RPMI7951 (cell line): ENCODE measurements around the gene ZNF683. TPM values are rescaled to one million over a fixed set of nuclear protein-coding genes. Genes with fewer than 3 reads are reported as not detected.

Source experiments
- DNase-seq: peaks from one replicate; pipeline ENCODE4 v3.0.0-alpha.2; 2012; ENCODE audit warnings: low read depth
- total RNA-seq: library from RNA; depleted of rRNA; stranded (reverse); fragments of >200 nt; shearing (Covaris generic); gene quantifications from 2 replicates; pipeline ENCODE4 v1.2.3, GENCODE V29; 2014

Gene ZNF683
- total RNA-seq, 1 experiment from 2014 or later, result not detected

- DNase-seq, result no peak
Measured at GRCh38 chr1:26358411-26359384, 13.9 kb downstream of the ZNF683 start.

GRCh38 chr1:26357121-26357602 is 15.4 kb downstream of the ZNF683 start:
- DNase-seq, result no peak

DNA sequence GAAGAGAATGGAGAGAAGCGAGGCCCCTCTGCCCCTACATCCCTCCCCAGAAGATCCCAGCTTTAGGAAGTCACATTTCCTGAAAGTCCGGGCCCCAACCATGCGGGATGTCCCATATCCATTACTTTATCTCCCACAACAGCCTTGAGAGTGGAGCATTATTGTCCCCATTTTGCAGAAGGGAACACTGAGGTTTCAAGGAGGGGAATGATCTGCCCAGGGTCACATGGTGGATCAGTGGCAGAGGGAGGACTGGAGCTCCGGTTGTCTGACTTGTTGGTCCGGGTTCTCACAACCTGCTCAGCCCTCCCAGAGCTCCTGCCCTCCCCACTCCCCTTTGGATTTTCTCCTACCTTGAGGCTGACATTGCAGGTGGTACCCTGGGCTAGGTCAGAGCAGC is 16.4 kb downstream of the ZNF683 start:
- no peak for DNase-seq

DNA sequence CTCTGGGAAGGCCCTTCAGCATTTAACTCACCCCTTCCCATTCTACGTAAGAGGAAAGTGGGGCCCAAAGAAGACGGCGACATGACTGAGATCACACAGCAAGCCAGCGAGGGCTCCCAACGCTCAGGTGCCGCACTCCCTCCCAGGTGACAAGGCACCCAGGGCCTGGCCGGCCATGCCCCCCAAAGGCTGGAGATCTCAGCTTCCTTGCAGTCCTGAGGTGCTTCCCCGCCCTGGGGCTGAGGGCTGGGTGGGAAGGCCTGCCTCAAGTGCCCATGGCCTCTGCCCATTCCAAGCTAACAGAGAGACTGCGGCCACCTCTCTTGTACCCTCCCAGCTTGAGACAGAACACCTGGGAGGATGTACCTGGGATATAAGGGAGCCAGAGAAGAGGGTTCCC is 17.6 kb downstream of the ZNF683 start:
- DNase-seq, result no peak

GRCh38 chr1:26353976-26354820 is 18.4 kb downstream of the ZNF683 start, which contains the start of gene CRYBG2:
Gene CRYBG2, minus strand, starts transcription at chr1:26354130. Its CDS starts 7,473 bp downstream, at chr1:26346657.
- DNase-seq, result no peak

DNA sequence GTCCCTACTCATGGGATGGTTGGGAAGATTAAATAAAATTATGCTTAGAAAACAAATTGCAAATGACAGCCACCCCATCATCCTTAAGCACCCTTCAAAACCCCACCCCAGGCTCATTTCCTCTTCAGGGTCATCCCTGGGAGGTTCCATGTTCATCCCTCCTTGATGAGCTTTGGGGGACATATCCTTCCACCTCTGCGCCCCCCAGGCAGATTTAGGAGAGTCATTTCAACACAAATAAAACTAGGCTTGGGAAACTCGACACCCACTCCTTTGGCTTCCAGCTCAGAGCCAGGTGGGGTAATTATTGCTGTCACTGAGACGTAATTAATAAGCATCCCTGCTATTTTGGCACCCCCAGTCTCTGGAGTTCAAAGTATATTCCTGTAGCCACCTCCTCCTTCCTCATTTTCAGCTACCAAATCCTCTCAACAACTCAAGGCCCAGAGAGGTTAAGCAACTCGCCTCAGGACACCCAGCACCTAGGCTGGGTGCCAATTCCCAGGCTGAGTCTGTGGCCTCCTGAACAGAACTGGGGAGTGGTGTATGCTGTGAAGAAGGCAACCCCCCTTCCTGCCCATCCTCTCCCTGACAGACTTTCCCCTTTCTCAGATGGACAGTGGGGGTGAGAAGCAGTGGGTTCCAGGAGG is 19.2 kb downstream of the ZNF683 start:
- no peak for DNase-seq

DNA sequence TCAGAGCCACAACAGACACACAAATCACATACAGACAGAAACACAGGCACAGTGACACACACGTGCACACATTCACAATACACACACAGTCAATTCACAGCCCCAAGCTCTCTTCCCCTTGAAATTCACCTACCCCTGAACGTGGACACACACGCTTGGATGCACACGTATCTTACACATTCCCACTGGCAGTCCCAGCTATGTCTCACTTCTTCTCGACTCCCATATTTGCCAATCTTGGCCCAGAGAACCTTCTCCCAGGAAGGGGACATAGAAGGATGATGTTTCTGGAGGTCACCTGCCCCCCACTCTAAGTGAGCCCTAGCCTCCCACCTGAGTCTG is 20.2 kb downstream of the ZNF683 start:
- DNase-seq, result no peak

DNA sequence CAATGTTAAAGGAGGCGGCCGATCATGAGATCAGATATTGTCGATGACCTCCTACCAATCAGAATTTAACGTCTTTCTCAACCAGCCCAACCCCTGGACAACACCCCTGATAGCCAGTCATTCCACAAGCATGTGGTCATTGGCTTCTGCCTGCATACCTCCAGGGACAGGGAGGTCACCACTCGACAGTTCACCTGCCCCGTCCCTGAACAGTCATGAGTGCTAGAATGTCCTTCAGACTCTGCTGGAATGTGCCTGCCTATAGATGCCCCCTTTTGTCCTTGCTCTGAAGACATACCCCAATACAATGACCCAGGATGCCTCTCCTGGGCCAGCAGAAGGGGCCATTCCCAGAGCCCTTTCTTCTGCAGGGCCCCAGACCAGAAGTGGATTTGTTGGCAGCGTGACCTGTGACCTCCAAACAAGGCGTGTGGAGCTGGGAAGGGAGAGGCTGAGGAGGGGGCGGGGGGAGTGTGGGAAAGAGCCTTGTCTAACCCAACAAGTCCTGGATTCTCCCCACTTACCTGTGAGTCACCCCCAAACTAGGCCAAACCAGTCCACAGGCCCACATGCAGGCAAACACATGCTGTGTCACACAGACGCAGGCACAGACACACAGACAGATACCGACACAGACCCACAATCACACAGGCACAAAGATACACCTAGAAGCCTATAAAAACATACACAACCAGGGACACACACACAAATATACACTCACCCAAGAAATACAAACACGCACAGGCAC is 20.8 kb downstream of the ZNF683 start:
- DNase-seq, result peak; percentile 33

GRCh38 chr1:26350701-26351589 is 21.6 kb downstream of the ZNF683 start:
- DNase-seq, result peak; percentile 52

DNA sequence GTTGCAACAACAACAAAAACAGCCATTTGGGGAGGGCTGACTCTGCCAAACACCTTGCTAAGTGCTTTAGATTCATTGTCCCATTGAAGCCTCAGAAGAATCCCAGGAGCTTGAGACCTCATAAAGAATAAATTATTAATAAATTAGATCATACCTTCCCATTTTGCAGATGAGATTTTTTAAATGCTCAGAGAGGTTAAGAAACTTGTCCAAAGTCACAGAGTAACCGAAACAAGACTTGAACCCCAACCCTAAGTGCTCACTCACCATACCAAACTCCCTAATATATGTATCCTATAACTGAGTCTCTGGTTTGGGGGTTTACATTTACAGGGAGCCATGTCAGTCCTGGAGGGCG is 22.2 kb downstream of the ZNF683 start:
- no peak for DNase-seq

- no peak for DNase-seq
Measured at GRCh38 chr1:26349877-26350244, 22.7 kb downstream of the ZNF683 start.

- peak; percentile 73 for DNase-seq
Measured at GRCh38 chr1:26349188-26349876, 23.2 kb downstream of the ZNF683 start.

- no peak for DNase-seq
Measured at GRCh38 chr1:26346274-26347033, 26.1 kb downstream of the ZNF683 start.

- no peak for DNase-seq
Measured at GRCh38 chr1:26345718-26346117, 26.8 kb downstream of the ZNF683 start.

DNA sequence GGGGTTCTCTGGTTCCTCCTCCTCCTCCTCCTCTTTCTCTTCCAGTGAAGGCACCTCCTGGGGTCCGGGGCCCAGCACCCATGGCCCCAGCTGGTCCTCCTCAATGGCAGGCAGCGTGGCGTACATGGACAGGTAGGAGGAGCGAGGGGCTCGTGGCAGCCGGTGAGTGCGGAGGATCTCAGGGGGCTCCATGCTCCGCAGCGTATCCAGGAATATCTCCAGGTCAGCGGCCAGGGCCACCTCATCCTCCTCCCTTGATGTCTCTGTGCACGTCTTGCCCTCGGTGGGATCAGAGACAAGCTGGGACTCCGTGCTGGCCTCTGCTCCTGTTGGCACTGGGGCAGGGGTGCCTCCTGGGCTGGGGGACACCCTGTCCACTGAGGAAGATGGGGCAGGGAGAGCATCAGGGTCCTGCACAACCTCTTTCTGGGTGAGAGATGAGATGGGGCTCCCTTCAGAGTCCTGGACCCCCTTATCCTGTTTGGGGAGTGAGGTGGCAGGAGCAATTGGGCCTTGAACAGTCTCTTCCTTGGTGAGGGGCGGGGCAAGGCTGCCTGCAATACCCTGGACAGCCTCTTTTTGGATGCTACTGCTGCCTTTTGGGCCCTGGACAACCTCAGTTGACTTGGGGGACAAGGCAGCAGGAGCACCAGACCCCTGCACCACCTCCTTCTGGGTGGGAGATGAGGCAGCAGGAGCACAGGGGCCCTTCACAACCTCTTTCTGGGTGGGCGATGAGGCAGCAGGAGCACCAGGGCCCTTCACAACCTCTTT is 28.2 kb downstream of the ZNF683 start:
- no peak for DNase-seq

DNA sequence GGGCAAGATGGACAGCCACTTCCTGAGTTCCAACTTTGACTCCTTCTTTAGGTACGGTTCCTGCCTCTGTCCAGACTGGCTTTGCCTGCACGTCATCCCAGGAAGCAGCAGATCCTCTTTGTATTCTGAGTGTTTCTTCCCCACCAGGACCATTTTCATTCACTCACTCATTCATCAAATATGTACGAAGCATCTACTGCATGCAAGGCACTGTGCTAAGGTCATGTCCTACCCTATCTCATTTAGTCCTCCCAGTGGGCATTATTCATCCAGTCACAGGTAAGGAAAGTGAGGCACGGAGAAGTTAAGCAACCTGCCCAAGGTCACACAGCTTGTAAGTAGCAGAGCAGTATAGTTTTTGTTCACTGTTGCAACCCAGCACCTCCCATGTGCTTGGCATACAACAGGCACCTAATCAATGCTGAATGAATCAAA is 32.5 kb downstream of the ZNF683 start:
- DNase-seq, result no peak

- DNase-seq, result no peak
Measured at GRCh38 chr1:26338670-26339069, 33.9 kb downstream of the ZNF683 start.

DNA sequence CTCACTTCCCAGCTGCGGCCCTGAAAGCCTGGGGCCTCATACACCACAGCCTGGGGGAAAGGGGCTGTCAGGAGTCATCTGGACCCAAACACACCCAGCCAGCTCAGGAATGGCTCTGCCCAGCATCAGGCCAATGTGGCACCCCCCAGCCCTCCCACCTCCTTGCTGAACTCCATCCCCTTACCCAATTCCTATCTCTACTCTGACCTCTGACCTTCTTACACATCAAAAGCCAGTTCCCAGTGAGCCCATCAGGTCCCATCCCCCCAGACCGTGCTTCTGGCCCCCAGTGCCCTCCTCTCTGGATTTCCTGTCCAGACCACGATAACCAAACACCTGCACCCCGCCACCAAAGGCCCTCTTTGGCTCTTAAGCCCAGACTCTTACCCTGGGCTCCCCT is 34.9 kb downstream of the ZNF683 start:
- DNase-seq, result no peak
